ENCODE results near the gene TMEM184A. TPM values are rescaled to one million over a fixed set of nuclear protein-coding genes. Genes with fewer than 3 reads are reported as not detected.

The TMEM184A gene
- total and polyA plus RNA-seq, 2 of the 13 experiments (the other 11 are each of a cell fraction or from before 2014, with no cell fraction given), result 9.5 to 20.4 TPM

GRCh38 chr7:1569833-1570632 is 14.0 kb upstream of the TMEM184A start, which contains the start of gene PSMG3 (continued):
- TF ChIP-seq CREBL2 (CRISPR knock-in tag; IDR thresholded peaks at IDR 0.05; ENCODE audit: borderline replicate concordance) (0 out of 2 replicates have a peak, but pooled peaks have one; percentile 66), ZNF513 (CRISPR knock-in tag; conservative IDR thresholded peaks at IDR 0.05) (no peak), ZNF282 (IDR thresholded peaks at IDR 0.05; ENCODE audit: partially characterized antibody) (no peak), TOPORS (CRISPR knock-in tag; IDR thresholded peaks at IDR 0.05) (peak; percentile 70), MXD3 (CRISPR knock-in tag; IDR thresholded peaks at IDR 0.05) (no peak), ZBTB7B (CRISPR knock-in tag; IDR thresholded peaks at IDR 0.05) (peak; percentile 94), ZNF451 (CRISPR knock-in tag; IDR thresholded peaks at IDR 0.05) (no peak), FOSL1 (CRISPR knock-in tag; IDR thresholded peaks at IDR 0.05; ENCODE audit: borderline replicate concordance) (no peak), ATF7 (IDR thresholded peaks at IDR 0.05) (no peak), ATF7 (CRISPR knock-in tag; IDR thresholded peaks at IDR 0.05) (no peak), KLF6 (CRISPR knock-in tag; IDR thresholded peaks at IDR 0.05) (peak; percentile 82; the same call in 1 of the 2 replicates), SIX4 (CRISPR knock-in tag; IDR thresholded peaks at IDR 0.05) (no peak), SETDB1 (CRISPR knock-in tag; IDR thresholded peaks at IDR 0.05; ENCODE audit: borderline replicate concordance) (no peak), ZFY (CRISPR knock-in tag; IDR thresholded peaks at IDR 0.05) (peak; percentile 88), ZNF674 (CRISPR knock-in tag; IDR thresholded peaks at IDR 0.05; ENCODE audit: low read depth) (no peak), HNRNPLL (IDR thresholded peaks at IDR 0.05; ENCODE audit: low read depth, low read length, poor library complexity, severe bottlenecking) (peak; percentile 80), ZNF160 (CRISPR knock-in tag; IDR thresholded peaks at IDR 0.05) (no peak), ZNF180 (CRISPR knock-in tag; IDR thresholded peaks at IDR 0.05; ENCODE audit: borderline replicate concordance, low read depth) (no peak), KDM2A (CRISPR knock-in tag; IDR thresholded peaks at IDR 0.05; ENCODE audit: borderline replicate concordance, low read depth) (peak; percentile 89), THAP8 (CRISPR knock-in tag; IDR thresholded peaks at IDR 0.05; ENCODE audit: borderline replicate concordance) (no peak), ZNF576 (CRISPR knock-in tag; IDR thresholded peaks at IDR 0.05) (no peak), ZNF10 (CRISPR knock-in tag; IDR thresholded peaks at IDR 0.05; ENCODE audit: borderline replicate concordance, low read depth) (no peak), ZNF280D (CRISPR knock-in tag; IDR thresholded peaks at IDR 0.05) (no peak), ZFP37 (CRISPR knock-in tag; IDR thresholded peaks at IDR 0.05; ENCODE audit: borderline replicate concordance) (0 out of 2 replicates have a peak, but pooled peaks have one; percentile 41)

Data from HepG2 (cell line).